HG03460 (cell line): ENCODE measurements around the gene HLCS.
"Not testable (repeated sequence)": the region's sequence is repeated elsewhere in the genome, so short reads cannot be mapped to it uniquely, and the experiment has no call there.

ENCODE experiments used
- ATAC-seq: cut with Tn5 transposase; IDR thresholded peaks from one replicate; pipeline ENCODE4 v1.9.1; 2021; ENCODE audit not compliant: unreplicated experiment

HLCS gene

DNA sequence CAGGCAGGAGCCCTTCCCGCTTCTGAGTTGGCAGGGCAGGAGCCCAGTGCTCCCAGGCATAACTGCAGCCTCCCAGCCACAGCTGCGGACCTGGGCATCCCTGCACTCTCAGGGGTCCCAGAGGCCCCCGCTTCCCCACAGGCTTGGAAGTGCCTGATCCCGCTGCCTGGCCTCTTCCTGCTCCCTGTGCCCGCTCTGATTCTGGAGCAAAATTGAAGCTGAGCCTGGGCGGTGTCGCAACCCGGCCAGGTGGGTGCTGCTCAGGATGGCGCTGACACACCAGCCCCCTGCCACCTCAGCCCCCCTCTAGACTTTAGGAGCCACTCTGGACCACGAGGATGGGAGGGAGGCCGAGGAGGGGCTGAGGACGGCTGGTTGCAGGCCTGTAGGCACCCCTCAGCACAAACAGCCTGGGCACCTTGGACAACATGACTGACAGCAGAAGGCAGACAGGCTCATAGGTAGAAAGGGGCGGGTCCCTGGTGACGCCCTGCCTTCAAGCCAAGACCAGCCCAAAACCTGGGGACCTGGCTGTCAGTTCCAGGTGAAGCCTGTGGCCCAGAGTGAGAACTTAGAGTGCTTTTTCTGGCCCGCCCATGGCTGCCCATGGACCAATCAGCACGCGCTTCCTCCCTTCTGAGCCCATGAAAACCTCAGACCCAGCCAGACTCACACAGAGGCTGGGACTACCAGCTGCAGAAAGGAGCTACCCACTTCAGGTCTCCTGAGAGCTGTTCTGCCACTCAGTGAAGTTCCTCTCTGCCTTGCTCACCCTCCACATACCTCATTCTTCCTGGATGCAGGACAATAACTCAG is 7.2 kb downstream of the HLCS start:
- no peak for ATAC-seq

DNA sequence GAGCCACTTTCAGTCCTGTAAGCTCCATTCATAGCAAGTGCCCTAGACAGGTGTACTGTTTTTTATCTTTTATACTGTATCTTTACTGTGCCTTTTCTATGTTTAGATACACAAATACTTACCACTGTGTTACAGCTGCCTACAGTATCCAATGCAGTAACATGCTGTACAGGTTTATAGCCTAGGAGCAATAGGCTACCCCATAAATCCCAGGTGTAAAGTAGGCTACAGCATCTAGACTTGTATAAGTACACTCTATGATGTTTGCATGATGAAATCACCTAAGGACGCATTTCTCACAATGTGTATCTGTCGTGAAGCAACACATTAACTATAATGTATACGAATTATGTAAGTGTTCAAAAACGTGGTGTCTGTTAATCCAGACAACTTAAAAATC is 10.7 kb downstream of the HLCS start:
- ATAC-seq, result no peak

DNA sequence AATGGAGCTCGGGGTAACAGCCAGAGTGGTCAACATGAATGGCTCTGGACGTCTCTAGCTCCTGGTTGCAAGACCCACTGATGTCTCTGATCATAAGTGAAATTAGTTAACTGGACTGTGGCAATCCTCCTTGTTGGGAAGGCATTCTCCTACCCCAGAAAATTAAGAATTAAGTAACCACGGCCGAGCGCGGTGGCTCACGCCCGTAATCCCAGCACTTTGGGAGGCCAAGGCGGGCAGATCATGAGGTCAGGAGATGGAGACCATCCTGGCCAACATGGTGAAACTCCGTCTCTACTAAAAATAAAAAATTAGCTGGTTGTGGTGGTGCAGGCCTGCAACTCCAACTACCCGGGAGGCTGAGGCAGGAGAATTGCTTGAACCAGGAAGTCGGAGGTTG is 14.1 kb downstream of the HLCS start:
- ATAC-seq, result not testable (repeated sequence)

DNA sequence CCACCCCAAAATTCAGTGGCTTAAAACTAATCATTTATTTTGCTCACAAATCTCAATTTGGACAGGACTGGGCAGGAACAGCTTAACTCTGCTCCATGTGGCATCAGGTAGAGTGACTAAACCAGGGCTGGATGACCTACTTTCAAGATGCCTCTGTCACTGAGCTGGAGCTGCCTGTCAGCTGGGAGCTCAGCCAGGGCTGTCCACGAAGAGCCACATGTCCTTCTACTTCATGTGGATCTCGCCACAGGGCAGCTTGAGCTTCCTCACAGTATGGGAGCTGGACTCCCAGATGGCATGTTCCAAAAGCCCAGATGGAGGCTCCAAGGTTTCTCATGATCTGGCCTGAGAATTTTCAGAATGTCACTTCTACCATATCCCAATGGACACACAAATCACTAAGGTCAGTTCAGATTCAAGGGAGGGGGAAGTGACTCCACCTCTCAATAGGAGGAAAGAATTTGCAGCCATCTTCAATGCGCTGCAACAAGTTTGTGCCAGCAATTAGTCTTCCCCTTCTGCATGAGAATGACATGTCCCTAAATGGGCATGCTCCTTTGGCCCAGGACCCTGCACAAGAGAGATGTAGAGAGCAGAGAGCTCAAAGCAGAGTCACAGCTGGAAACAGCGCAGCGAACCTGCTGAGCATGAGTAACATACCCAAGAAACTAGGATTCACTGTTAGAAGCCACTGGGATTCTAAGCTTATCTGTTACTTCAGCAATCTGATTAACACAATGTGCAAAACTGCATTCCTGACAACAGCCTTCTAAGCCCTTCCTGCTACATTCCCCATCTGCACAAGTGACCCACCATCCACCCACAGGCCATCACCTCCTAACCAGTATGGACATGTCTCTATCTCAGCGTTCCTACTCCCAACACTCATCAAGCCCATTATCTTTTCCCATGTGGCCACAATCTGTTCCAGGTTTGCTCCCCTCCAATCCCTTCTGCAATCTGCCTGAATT is 17.0 kb downstream of the HLCS start:
- no peak for ATAC-seq

DNA sequence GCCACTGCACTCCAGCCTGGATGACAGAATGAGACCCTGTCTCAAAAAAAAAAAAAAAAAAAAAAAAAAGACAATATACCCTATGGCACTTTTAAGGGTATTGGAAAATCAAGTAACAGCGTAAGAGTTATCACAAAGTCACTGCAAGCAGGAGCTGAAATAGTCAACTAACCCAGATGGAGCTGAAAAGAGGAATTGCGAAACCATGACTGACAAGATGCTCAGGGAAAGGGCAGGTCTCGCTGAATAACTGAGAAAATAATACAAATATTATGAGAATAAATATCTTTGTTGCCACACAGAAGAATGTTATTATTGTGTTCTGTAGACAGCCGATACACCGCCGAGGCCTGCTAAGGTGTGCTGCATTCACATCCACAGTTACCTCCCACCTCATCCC is 17.8 kb downstream of the HLCS start:
- no peak for ATAC-seq

GRCh38 chr21:36946949-36947356 is 19.5 kb downstream of the HLCS start:
- no peak for ATAC-seq

DNA sequence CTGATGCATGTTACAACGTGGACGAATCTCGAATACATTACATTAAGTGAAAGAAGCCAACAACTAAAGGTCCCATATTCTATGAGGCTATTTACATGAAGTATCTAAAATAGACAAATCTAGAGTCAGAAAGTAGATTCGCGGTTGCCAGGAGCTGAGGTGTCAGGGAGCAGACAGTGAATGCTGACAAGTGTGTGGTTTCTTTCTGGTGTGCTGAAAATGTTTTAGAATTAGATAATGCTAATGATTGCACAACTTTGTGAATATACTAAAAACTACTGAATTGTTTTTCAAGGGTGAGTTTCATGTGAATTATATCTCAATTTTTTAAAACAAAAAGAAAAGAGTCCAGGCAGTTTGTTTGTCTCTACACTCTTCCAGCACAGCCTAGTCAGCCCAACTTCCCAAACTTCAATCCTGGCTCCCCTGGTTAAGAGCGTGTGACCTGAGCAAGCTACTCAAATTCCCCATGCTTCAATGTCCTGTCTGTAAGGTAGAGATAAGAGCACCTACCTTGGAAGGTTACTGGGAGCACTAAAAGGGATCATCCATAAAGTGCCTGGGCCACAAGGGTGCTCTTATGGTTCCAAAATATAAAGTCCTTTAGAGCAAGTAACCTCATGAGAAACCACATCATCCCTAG is 20.9 kb downstream of the HLCS start:
- no peak for ATAC-seq

GRCh38 chr21:36936361-36937135 is 29.9 kb downstream of the HLCS start:
- ATAC-seq, result no peak

DNA sequence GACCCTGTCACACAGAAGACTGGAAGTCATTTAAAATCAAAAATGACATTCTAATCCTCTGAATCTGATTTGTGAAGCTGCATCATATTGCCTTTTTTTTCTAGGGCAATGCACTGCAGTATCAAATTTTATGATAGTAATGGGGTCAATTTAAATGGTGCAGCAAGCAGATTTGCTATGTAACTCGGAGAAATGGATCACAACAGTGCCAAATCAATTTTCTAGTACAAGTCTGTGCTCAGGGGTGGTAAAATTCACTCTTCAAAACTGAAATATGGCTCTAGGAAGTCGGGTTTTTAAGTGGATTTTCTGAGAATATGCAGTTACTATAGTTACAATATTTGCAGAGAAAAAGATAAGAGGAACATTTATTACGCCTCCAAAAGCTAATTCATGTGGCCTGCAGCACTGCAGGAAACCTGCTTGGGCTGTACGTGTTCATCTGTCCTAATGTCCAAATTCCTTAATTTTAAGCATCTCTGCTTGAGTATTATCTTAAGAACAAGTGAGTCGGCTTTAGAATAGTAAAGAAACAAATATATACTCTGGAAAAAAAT is 31.5 kb downstream of the HLCS start:
- no peak for ATAC-seq

DNA sequence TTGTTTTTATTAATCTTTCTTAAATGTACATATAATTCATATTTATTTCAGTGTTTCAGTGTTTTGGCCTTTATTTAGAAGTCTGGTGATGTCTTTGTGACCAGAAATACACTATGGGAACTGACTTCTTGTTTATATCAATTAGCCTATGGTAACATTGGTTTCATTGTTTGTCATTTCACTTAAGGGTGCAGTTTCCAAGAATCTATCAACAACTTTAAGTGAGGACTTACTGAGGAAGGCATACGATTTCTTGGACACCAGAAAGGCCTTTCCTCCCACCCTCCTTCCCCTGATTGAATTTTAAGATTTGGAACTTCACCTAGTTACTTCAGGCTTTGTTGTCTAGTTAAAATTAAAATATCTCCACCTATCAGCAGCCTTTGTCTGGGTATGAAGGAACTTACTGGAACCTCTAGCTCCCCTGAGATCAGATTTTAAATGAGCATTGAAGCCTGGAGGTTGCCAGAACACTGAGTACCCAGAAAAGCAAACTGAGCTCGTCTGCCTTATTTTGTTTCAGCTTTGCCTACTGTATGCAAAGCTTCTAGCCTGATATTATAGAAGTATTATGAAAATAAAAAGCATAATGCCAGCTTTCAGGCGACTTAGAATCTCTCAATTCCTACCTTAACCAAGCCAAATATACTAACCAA is 34.2 kb downstream of the HLCS start:
- no peak for ATAC-seq

- no peak for ATAC-seq
These were observed 36.8 kb downstream of the HLCS start for GRCh38 chr21:36929622-36930021.

- ATAC-seq, result no peak
These were observed 37.5 kb downstream of the HLCS start for GRCh38 chr21:36928960-36929359.

DNA sequence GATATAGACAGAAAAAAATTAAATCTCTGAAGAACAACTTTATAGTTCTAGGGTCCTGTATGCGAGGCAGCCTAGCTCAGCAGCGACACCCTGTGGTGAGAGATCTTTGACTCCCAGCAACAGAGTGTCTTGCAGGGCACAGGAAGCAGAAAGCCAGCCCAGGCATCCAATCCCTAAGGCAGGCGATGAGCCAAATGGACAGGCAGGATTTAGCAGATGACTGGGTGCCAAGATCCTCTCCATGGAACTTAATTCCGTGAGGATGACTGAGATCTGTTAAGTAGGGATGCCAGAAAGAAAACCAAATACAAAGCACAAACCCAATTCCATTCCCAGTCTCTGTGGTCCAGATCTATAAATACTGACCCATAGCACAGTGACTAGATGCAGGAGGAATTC is 38.8 kb downstream of the HLCS start:
- ATAC-seq, result no peak

- ATAC-seq, result no peak
These were observed 39.3 kb downstream of the HLCS start for GRCh38 chr21:36926989-36927718.

- no peak for ATAC-seq
These were observed 43.2 kb downstream of the HLCS start for GRCh38 chr21:36923270-36923669.

GRCh38 chr21:36922861-36923260 is 43.6 kb downstream of the HLCS start:
- no peak for ATAC-seq

- ATAC-seq, result no peak
These were observed 48.2 kb downstream of the HLCS start for GRCh38 chr21:36918291-36918690.

GRCh38 chr21:36917471-36918158 is 48.9 kb downstream of the HLCS start:
- ATAC-seq, result no peak

DNA sequence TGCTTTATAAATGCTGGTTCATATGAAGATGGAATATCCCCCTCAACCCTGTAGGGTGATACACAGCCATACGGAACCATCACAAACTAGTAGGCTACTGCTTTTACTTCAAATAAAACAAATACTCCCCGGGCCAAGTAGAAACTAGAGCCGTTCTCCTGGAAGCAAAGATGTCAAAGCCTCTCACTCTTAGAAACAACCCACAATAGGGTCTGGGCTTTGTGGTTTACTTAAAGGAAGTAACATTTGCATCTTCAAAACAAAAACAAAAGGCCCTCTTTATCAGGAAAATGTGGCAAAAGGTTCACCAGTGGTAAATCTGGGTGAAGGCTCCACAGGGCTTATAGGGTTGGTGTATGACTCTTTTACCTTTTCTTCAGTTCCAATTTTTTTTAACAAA is 49.8 kb downstream of the HLCS start:
- ATAC-seq, result no peak
